MM.1S (cell line): ENCODE results near the gene PRKAG2.

ENCODE experiments used
- CTCF ChIP-seq: fragments of 300-600 bp; sonication (generic); IDR thresholded peaks from 2 replicates; pipeline ENCODE4 v1.5.1; 2016; ENCODE audit warnings: antibody characterized with exemption, low read length, mixed read lengths
- EZH2 ChIP-seq: fragments of 300-600 bp; sonication (generic); optimal IDR thresholded peaks from 2 replicates; pipeline ENCODE3; 2017; ENCODE audit warnings: low read depth, mild to moderate bottlenecking, antibody characterized with exemption, low read length, mixed read lengths

- TF ChIP-seq CTCF (no peak), EZH2 (no peak)
These were observed 82.3 kb downstream of the PRKAG2 start for GRCh38 chr7:151794508-151795167.
